ENCODE results near the gene TNRC18.
"Not testable (repeated sequence)": the region's sequence is repeated elsewhere in the genome, so short reads cannot be mapped to it uniquely, and the experiment has no call there.

TNRC18 gene

DNA sequence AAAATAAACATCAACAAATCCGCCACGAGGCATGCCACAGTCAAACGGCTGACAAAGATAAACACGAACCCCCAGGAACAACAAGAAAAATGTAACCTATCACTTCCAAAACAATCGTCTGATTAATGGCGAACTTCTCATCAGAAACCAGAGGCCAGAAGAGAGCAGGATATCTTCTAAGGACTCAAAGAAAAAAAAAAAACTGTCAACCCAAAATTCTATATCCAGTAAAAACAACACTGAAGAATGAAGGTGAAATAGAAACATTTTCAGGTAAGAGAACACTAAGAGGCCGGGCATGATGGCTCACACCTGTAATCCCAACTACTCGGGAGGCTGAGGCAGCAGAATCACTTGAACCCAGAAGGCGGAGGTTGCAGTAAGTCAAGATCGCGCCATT, 86.6 kb downstream of the TNRC18 start:
- DNase-seq (ENCODE audit: low read depth): no peak
- Histone ChIP-seq H3K4me3 (ENCODE audit: low read length) (no peak overlapping the region), H3K27me3 (replicated peaks; ENCODE audit: control insufficient read depth, insufficient read depth, low read length) (no peaks in the 10 kb centered on the region), H3K9ac (ENCODE audit: low read length) (no peak overlapping the region), H3K36me3 (ENCODE audit: control insufficient read depth, insufficient read depth, low read length, severe bottlenecking) (peaks cover 62% of the 10 kb centered on the region), H3K9me3 (ENCODE audit: control insufficient read depth, low read length) (no peaks in the 10 kb centered on the region), H3K4me1 (ENCODE audit: control insufficient read depth, insufficient read depth, low read length) (no peaks in the 10 kb centered on the region)

DNA sequence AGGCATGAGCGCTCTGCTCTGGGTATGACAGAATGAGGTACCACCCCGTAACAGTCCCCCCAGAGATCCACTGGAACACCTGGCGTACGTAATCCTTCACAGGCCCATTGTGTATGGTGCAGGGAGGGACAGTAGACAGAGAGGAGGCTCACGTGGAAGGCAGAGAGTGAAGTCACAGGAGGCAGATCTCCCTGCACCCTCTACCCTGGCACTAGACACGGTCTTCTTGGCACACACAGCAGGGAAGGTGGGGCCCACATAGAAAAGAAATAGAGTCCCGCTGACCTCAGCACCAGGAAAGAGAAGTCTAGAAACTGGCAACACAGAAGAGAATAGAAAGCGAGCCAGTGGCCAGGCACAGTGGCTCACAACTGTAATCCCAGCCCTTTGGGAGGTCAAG, 89.0 kb downstream of the TNRC18 start:
- no peaks in the 10 kb centered on the region for H3K27me3 ChIP-seq (replicated peaks; ENCODE audit: control insufficient read depth, insufficient read depth, low read length)
- H3K36me3 ChIP-seq (ENCODE audit: control insufficient read depth, insufficient read depth, low read length, severe bottlenecking): peaks cover 67% of the 10 kb centered on the region
- no peak for DNase-seq (ENCODE audit: low read depth)

DNA sequence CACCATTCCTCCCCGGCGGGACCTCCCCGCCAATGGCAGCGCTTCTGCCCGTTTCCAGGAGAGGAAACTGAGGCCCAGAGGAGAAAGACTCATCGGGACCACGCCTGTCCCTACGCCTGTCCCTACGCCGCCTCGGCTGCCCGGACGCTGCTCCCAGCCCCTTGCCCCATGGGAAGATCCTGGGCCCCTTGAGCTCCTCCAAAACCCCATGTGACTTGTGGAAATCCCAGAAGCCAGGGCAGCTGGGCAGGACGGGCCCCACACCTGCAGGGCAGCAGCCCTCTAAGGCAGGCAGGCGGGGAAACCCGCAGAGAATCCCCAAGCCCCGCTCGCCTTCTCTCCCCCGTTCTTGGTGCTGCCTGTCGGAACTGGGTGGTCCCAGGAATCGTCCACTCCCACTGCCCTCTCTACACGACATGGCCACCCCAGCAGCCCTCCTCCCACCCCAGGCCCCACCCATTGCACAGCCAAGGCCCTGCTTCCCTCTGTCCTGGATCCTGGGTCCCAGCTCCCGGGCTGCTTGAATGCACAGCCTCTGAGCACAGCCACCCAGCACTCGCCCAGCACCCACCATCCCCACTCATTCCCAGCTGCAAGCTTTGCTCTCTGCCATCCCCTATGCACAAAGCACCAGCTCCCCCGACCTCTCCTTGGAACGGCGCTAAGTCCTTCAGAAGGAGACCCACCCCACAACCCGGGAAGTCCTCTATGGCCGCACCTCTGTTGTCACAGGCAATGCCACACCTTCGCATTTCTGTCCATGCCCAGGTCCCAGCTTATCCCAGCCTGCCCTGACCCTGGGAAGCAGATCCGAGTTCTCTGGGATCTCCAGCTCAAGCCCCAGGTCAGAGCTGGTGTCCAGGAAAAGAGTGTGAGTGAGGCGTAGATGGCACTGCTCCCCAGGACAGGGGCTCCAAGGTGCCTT, 90.3 kb downstream of the TNRC18 start:
- H3K9me3 ChIP-seq (ENCODE audit: control insufficient read depth, low read length): no peaks in the 10 kb centered on the region
- DNase-seq (ENCODE audit: low read depth): no peak
- no peak overlapping the region for H3K9ac ChIP-seq (ENCODE audit: low read length)
- H3K4me1 ChIP-seq (ENCODE audit: control insufficient read depth, insufficient read depth, low read length): no peaks in the 10 kb centered on the region
- peaks cover 63% of the 10 kb centered on the region for H3K36me3 ChIP-seq (ENCODE audit: control insufficient read depth, insufficient read depth, low read length, severe bottlenecking)
- no peak overlapping the region for H3K4me3 ChIP-seq (ENCODE audit: low read length)
- no peaks in the 10 kb centered on the region for H3K27me3 ChIP-seq (replicated peaks; ENCODE audit: control insufficient read depth, insufficient read depth, low read length)

More for the DNA sequence above, 89.0 kb downstream of the TNRC18 start:
- Histone ChIP-seq H3K9me3 (ENCODE audit: control insufficient read depth, low read length) (no peaks in the 10 kb centered on the region), H3K4me1 (ENCODE audit: control insufficient read depth, insufficient read depth, low read length) (no peaks in the 10 kb centered on the region), H3K9ac (ENCODE audit: low read length) (no peak overlapping the region), H3K4me3 (ENCODE audit: low read length) (no peak overlapping the region)

DNA sequence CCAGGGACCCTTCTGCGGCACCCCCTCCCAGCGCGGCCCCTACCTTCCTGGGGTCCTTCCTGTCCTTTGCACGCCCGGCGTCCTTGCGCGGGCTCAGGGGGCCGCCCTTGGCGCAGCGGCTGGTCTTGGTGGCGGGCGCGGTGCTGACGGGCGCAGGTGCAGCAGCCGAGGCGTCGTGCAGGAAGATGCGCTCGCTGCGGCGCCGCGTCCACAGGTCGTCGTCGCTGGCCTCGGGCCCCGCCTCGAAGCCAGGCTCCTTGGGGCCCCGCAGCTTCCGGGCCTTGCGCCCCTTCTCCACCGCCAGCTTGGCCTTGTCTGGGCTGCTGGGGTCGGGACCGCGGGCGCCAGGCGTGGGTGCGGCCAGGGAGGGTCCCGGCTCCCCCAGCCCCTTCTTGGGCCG, 91.1 kb downstream of the TNRC18 start:
- no peaks in the 10 kb centered on the region for H3K27me3 ChIP-seq (replicated peaks; ENCODE audit: control insufficient read depth, insufficient read depth, low read length)
- H3K9ac ChIP-seq (ENCODE audit: low read length): no peak overlapping the region
- no peak for DNase-seq (ENCODE audit: low read depth)
- no peak overlapping the region for H3K4me3 ChIP-seq (ENCODE audit: low read length)
- no peaks in the 10 kb centered on the region for H3K4me1 ChIP-seq (ENCODE audit: control insufficient read depth, insufficient read depth, low read length)
- peaks cover 58% of the 10 kb centered on the region for H3K36me3 ChIP-seq (ENCODE audit: control insufficient read depth, insufficient read depth, low read length, severe bottlenecking)
- H3K9me3 ChIP-seq (ENCODE audit: control insufficient read depth, low read length): no peaks in the 10 kb centered on the region

DNA sequence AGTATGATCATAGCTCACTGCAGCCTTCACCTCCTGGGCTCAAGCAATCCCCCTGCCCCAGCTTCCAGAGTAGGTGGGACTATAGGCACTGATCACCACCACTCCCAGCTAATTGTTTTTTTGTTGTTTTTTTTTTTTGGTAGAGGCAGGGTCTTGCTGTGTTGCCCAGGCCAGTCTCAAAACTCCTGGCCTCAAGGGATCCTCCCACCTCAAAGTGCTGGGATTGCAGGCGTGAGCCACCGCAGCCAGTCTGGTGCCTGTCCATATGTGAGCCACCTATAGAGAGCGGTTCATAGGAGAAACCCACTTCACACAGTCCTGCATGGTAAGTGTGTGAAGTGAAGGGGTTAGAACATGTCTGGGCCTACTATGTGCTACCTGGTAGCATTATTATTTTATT, 93.3 kb downstream of the TNRC18 start:
- H3K4me3 ChIP-seq (ENCODE audit: low read length): no peak overlapping the region
- H3K27me3 ChIP-seq (replicated peaks; ENCODE audit: control insufficient read depth, insufficient read depth, low read length): no peaks in the 10 kb centered on the region
- no peak overlapping the region for H3K9ac ChIP-seq (ENCODE audit: low read length)
- peaks cover 48% of the 10 kb centered on the region for H3K36me3 ChIP-seq (ENCODE audit: control insufficient read depth, insufficient read depth, low read length, severe bottlenecking)
- DNase-seq (ENCODE audit: low read depth): no peak
- no peaks in the 10 kb centered on the region for H3K4me1 ChIP-seq (ENCODE audit: control insufficient read depth, insufficient read depth, low read length)
- H3K9me3 ChIP-seq (ENCODE audit: control insufficient read depth, low read length): no peaks in the 10 kb centered on the region

DNA sequence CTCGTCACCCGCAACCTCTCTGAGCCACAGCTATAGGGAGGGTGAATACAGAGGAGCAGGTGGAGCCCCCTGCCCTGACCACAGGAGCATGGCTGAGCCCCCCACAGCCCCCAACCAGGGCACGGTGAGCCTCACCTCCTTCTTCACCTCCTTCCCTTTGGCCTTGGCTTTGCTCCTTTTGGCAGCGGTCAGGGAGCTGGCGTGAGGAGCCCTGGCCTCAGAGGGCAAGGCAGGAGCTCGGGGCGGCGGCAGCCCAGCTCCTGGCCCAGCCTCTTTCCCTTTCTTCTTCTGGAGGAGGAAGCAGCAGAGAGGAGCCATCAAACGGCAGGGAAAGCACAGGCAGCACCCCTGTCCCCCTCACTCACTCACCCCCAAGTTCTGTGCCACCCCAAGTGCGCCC, 98.7 kb downstream of the TNRC18 start:
- DNase-seq (ENCODE audit: low read depth): no peak
- Histone ChIP-seq H3K9me3 (ENCODE audit: control insufficient read depth, low read length) (no peaks in the 10 kb centered on the region), H3K4me1 (ENCODE audit: control insufficient read depth, insufficient read depth, low read length) (no peaks in the 10 kb centered on the region), H3K36me3 (ENCODE audit: control insufficient read depth, insufficient read depth, low read length, severe bottlenecking) (peaks cover 46% of the 10 kb centered on the region), H3K9ac (ENCODE audit: low read length) (no peak overlapping the region), H3K4me3 (ENCODE audit: low read length) (no peak overlapping the region), H3K27me3 (replicated peaks; ENCODE audit: control insufficient read depth, insufficient read depth, low read length) (no peaks in the 10 kb centered on the region)

DNA sequence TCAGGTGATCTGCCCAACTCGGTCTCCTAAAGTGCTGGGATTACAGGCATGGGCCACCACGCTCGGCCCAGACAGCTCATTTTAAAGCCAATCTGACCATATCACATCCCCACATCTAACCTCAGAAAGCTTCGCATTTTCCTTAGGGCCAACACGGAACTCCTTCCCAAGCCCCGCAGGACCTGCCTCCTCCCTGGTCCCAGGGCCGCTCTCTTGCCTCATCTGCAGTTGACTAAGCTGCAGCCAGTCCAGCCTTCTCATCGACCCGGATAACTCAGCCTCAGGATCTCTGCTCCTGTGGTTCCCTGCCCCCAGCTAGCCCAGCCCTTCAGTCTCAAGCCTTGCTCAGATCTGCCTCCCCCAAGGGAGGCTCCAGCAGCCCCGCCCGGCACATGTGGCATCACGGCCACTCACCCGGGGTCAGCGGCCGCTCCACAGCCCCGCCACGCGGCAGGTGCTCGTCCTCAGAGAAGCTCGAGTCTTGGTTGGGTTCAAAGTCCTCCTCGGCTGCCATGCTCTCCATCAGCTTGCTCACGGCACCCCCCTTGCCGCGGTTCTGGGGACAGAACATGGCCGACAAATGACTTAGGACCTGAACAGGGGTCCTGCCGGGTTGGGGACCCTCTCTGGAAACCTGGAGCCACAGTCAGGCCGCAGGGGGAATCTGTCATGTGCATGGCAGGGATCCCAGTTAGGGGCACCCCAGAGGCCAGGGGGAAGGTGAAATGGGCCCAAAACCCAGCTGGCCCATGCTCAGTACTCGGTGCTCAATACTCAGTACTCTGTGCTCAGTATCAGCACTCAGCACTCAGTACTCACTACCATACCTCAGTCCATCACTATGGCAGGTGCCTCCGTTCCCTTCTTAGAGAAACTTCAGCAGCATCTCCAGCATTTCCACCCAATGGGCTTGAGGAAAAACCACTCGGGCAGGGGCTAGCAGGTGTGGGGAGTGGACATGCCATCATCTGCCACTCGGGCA, 99.5 kb downstream of the TNRC18 start:
- not testable (repeated sequence) for DNase-seq (ENCODE audit: low read depth); H3K9me3 ChIP-seq (ENCODE audit: control insufficient read depth, low read length); H3K9ac ChIP-seq (ENCODE audit: low read length); H3K4me3 ChIP-seq (ENCODE audit: low read length); H3K27me3 ChIP-seq (replicated peaks; ENCODE audit: control insufficient read depth, insufficient read depth, low read length); H3K4me1 ChIP-seq (ENCODE audit: control insufficient read depth, insufficient read depth, low read length)
- peaks cover 45% of the 10 kb centered on the region for H3K36me3 ChIP-seq (ENCODE audit: control insufficient read depth, insufficient read depth, low read length, severe bottlenecking)

DNA sequence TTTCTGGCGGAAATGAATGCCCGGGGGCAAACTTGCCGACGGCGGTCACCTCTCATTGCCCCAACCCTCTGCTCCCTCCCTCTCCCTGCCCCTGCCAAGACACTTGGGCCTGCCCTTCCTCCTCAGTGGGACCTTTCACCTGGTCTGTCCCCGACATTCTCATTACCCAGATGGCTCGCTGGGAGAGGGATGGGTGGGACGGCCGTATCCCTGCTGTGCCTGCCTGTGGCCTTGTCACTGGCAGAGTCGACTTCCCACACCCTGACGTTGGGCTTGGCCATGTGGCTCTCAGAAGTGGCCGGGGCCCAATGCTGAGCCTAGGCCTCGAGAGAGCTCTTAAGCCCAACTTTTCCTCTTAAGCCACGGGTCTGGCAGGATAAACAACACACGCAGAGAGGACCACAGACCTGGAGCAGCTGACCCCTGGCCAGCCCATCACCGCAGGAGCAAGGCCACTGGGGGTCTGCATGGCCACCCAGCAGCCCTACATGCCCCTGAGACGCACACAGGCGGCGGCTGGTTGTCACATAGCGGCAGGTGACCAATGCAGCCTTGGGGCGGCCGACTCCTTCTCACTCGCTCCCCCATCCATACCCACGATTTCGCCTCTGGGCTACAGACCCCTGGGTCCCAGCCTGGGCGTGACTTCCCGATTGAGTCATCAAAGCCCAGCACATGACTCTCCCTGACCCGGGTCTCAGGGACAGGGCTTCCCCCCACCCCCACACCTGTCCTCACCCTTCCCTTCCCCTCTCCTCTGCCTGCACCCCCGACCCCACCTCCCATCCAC, 100.8 kb downstream of the TNRC18 start:
- Histone ChIP-seq H3K4me3 (ENCODE audit: low read length) (no peak overlapping the region), H3K27me3 (replicated peaks; ENCODE audit: control insufficient read depth, insufficient read depth, low read length) (no peaks in the 10 kb centered on the region), H3K9me3 (ENCODE audit: control insufficient read depth, low read length) (no peaks in the 10 kb centered on the region), H3K4me1 (ENCODE audit: control insufficient read depth, insufficient read depth, low read length) (no peaks in the 10 kb centered on the region), H3K9ac (ENCODE audit: low read length) (no peak overlapping the region), H3K36me3 (ENCODE audit: control insufficient read depth, insufficient read depth, low read length, severe bottlenecking) (peaks cover 48% of the 10 kb centered on the region)
- no peak for DNase-seq (ENCODE audit: low read depth)

DNA sequence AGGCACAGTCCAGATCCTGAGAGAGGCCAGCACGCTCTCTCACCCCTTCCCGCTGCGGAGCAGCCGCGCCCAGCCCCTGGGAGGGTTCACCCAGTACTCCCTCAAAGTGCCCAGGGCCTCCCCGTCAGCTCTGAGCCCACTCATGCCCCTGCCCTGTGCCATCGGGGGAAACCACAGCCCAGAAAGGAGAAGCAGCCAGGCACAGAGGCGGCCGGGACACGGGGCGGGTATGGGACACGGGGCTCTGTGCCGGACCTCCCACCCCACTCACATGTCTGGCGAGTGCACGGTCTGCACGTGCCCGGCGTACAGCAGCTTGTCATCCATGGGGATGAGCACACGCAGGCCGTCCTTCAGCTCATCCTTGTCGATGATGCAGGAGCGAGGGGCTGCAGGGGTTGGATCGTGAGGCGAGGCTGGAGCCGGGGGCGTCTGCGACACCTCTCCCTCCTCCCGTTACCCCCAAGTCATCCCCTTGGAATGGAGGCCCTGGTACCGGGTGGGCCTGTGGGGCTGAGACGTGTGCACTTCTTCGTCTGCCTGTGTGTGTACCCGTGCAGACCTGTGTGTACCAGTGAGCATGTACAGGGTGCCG, 102.7 kb downstream of the TNRC18 start:
- DNase-seq (ENCODE audit: low read depth): no peak
- Histone ChIP-seq H3K36me3 (ENCODE audit: control insufficient read depth, insufficient read depth, low read length, severe bottlenecking) (peaks cover 51% of the 10 kb centered on the region), H3K4me3 (ENCODE audit: low read length) (no peak overlapping the region), H3K4me1 (ENCODE audit: control insufficient read depth, insufficient read depth, low read length) (no peaks in the 10 kb centered on the region), H3K9ac (ENCODE audit: low read length) (no peak overlapping the region), H3K27me3 (replicated peaks; ENCODE audit: control insufficient read depth, insufficient read depth, low read length) (no peaks in the 10 kb centered on the region), H3K9me3 (ENCODE audit: control insufficient read depth, low read length) (no peaks in the 10 kb centered on the region)

DNA sequence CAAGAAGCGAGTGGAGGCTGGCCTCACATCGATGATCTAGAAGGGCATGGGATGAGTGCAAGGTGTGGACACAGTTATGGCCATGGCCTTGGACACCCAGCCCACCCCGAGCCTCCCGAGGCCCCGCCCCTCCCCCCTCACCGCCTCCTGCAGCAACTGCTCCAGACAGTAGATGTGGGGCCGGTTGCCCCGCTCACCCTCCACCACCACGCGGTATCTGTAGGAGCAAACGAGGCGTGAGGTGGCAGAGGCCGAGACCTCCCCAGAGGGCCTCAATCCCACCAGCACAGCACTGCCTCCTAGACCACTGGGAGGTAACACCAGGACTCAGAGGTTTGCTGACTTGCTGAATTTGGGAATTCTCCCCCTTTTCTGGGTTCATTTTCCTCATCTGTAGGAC, 103.2 kb downstream of the TNRC18 start:
- no peaks in the 10 kb centered on the region for H3K27me3 ChIP-seq (replicated peaks; ENCODE audit: control insufficient read depth, insufficient read depth, low read length)
- H3K36me3 ChIP-seq (ENCODE audit: control insufficient read depth, insufficient read depth, low read length, severe bottlenecking): peaks cover 54% of the 10 kb centered on the region
- no peak overlapping the region for H3K9ac ChIP-seq (ENCODE audit: low read length)
- H3K4me1 ChIP-seq (ENCODE audit: control insufficient read depth, insufficient read depth, low read length): no peaks in the 10 kb centered on the region
- H3K4me3 ChIP-seq (ENCODE audit: low read length): no peak overlapping the region
- H3K9me3 ChIP-seq (ENCODE audit: control insufficient read depth, low read length): no peaks in the 10 kb centered on the region
- no peak for DNase-seq (ENCODE audit: low read depth)

All from adipocyte (in vitro differentiated cells).